Measurements from ENCODE around the gene ERCC6.

Gene ERCC6

GRCh38 chr10:49524496-49524895 is 14.4 kb downstream of the ERCC6 start:
- TF ChIP-seq TAF1 (IDR thresholded peaks at IDR 0.05; ENCODE audit: low read depth) (no peak), EGR1 (IDR thresholded peaks at IDR 0.05) (no peak), USF1 (IDR thresholded peaks at IDR 0.05) (no peak), EP300 (IDR thresholded peaks at IDR 0.05; ENCODE audit: borderline replicate concordance) (no peak), YY1 (IDR thresholded peaks at IDR 0.05; ENCODE audit: low read depth) (no peak), MAX (IDR thresholded peaks at IDR 0.05) (no peak), TCF12 (IDR thresholded peaks at IDR 0.05; ENCODE audit: low read depth) (no peak), RAD21 (IDR thresholded peaks at IDR 0.05; ENCODE audit: low read depth) (no peak), TEAD4 (IDR thresholded peaks at IDR 0.05) (no peak), CEBPB (IDR thresholded peaks at IDR 0.05) (no peak), NFIC (IDR thresholded peaks at IDR 0.05) (no peak), FOXM1 (IDR thresholded peaks at IDR 0.05; ENCODE audit: borderline replicate concordance, low read depth) (no peak), ZBTB7A (IDR thresholded peaks at IDR 0.05; ENCODE audit: low read depth) (no peak), REST (IDR thresholded peaks at IDR 0.05; ENCODE audit: low read depth) (no peak), CREB1 (IDR thresholded peaks at IDR 0.05; ENCODE audit: low read depth) (no peak)

- TF ChIP-seq CEBPB (IDR thresholded peaks at IDR 0.05) (no peak), USF1 (IDR thresholded peaks at IDR 0.05) (no peak), FOXM1 (IDR thresholded peaks at IDR 0.05; ENCODE audit: borderline replicate concordance, low read depth) (no peak), CREB1 (IDR thresholded peaks at IDR 0.05; ENCODE audit: low read depth) (no peak), NFIC (IDR thresholded peaks at IDR 0.05) (no peak), TAF1 (IDR thresholded peaks at IDR 0.05; ENCODE audit: low read depth) (no peak), TCF12 (IDR thresholded peaks at IDR 0.05; ENCODE audit: low read depth) (no peak), ZBTB7A (IDR thresholded peaks at IDR 0.05; ENCODE audit: low read depth) (no peak), EGR1 (IDR thresholded peaks at IDR 0.05) (no peak), REST (IDR thresholded peaks at IDR 0.05; ENCODE audit: low read depth) (no peak), TEAD4 (IDR thresholded peaks at IDR 0.05) (no peak), RAD21 (IDR thresholded peaks at IDR 0.05; ENCODE audit: low read depth) (no peak), MAX (IDR thresholded peaks at IDR 0.05) (no peak), YY1 (IDR thresholded peaks at IDR 0.05; ENCODE audit: low read depth) (no peak), EP300 (IDR thresholded peaks at IDR 0.05; ENCODE audit: borderline replicate concordance) (no peak)
These were observed 15.6 kb downstream of the ERCC6 start for GRCh38 chr10:49523301-49523700.

- TF ChIP-seq EP300 (IDR thresholded peaks at IDR 0.05; ENCODE audit: borderline replicate concordance) (no peak), CEBPB (IDR thresholded peaks at IDR 0.05) (no peak), REST (IDR thresholded peaks at IDR 0.05; ENCODE audit: low read depth) (no peak), RAD21 (IDR thresholded peaks at IDR 0.05; ENCODE audit: low read depth) (no peak), TCF12 (IDR thresholded peaks at IDR 0.05; ENCODE audit: low read depth) (no peak), TEAD4 (IDR thresholded peaks at IDR 0.05) (no peak), YY1 (IDR thresholded peaks at IDR 0.05; ENCODE audit: low read depth) (no peak), MAX (IDR thresholded peaks at IDR 0.05) (no peak), NFIC (IDR thresholded peaks at IDR 0.05) (no peak), USF1 (IDR thresholded peaks at IDR 0.05) (no peak), TAF1 (IDR thresholded peaks at IDR 0.05; ENCODE audit: low read depth) (no peak), EGR1 (IDR thresholded peaks at IDR 0.05) (no peak), FOXM1 (IDR thresholded peaks at IDR 0.05; ENCODE audit: borderline replicate concordance, low read depth) (no peak), ZBTB7A (IDR thresholded peaks at IDR 0.05; ENCODE audit: low read depth) (no peak), CREB1 (IDR thresholded peaks at IDR 0.05; ENCODE audit: low read depth) (no peak)
These were observed 17.9 kb downstream of the ERCC6 start for GRCh38 chr10:49521062-49521461.

Measured in Ishikawa (cell line).